Dendritic cell treated with granulocyte-macrophage colony-stimulating factor and Interleukin-4, amounts not matched to agents 40 ng/mL and 50 ng/mL, for 4 days (primary cell): ENCODE measurements around the gene SLC22A4.

ENCODE experiments used
- H3K27ac Mint-ChIP-seq: one replicate; pipeline ENCODE4 v1.8.0; 2022; ENCODE audit warnings: mild to moderate bottlenecking, mixed read lengths
- H3K27me3 Mint-ChIP-seq: one replicate; pipeline ENCODE4 v1.8.0; 2022; ENCODE audit warnings: mild to moderate bottlenecking, mixed read lengths
- H3K36me3 Mint-ChIP-seq: one replicate; pipeline ENCODE4 v1.8.0; 2022; ENCODE audit warnings: low read depth, mixed read lengths
- H3K4me1 Mint-ChIP-seq: one replicate; pipeline ENCODE4 v1.8.0; 2022; ENCODE audit warnings: low read depth, mixed read lengths
- H3K4me3 Mint-ChIP-seq: one replicate; pipeline ENCODE4 v1.8.0; 2022; ENCODE audit warnings: mild to moderate bottlenecking, moderate library complexity, mixed read lengths
- H3K9me3 Mint-ChIP-seq: one replicate; pipeline ENCODE4 v1.8.0; 2022; ENCODE audit warnings: mixed read lengths
- intact Hi-C: fragments of 100-400 bp; cut with micrococcal nuclease; formaldehyde crosslinking; loops from one replicate; pipeline ENCODE4 v1.15.0; 2022

SLC22A4 gene

DNA sequence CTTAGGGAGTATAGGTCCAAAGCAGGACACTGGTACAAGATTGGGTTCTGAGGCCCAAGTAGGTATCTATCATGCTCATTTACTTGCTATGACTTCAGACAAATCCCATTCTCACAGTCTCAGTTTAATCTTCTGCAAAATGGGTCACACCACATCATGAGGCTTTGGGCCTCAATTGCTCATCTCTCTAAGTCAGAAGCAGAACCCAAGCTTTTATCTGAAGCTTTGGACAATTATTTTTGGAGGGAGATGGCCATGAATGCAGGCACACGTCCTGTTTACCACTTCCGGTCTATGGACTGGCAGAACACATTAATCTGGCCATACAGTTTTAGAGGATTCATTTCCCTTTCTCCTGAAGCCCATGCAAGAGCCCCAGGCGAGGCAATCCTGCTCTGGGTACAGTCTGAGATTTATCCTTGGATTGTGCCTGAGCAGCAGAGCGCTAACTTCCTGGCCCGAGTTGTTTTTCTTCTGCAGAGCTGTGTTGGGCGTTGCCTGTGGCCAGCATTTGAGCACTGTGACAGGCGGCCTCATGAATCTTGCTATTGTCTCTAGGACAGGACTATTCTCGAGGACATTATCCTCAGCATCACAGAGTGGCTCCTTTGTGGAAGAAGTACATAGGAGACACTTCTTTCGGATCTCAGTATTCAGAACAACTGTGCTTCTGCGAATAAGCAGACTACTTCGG lies 16.1 kb downstream of the SLC22A4 start:
- intact Hi-C loops = no loop called here
- Mint-ChIP-seq H3K36me3 (peaks cover 21% of the 10 kb centered on the region), H3K4me3 (no peak overlapping the region), H3K27ac (no peak overlapping the region), H3K27me3 (no peaks in the 10 kb centered on the region), H3K9me3 (peaks cover 5% of the 10 kb centered on the region), H3K4me1 (peaks cover 23% of the 10 kb centered on the region)

DNA sequence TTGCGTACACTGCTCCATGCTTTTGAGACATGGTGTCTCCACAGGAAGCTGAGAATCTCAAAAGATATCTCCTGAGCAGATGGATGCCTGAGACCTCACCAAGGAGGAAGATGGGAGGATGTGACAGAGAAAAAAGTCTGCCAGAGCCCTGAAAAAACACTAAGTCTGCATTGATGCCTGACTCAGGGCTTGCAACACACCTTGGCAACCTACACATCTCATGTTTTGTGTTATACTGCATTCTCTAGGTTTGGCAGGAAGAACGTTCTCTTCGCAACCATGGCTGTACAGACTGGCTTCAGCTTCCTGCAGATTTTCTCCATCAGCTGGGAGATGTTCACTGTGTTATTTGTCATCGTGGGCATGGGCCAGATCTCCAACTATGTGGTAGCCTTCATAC lies 19.2 kb downstream of the SLC22A4 start:
- Mint-ChIP-seq H3K27ac (no peak overlapping the region), H3K9me3 (no peaks in the 10 kb centered on the region), H3K36me3 (peaks cover 27% of the 10 kb centered on the region), H3K4me1 (peaks cover 14% of the 10 kb centered on the region), H3K4me3 (no peak overlapping the region), H3K27me3 (no peaks in the 10 kb centered on the region)
- intact Hi-C loops = no loop called here

DNA sequence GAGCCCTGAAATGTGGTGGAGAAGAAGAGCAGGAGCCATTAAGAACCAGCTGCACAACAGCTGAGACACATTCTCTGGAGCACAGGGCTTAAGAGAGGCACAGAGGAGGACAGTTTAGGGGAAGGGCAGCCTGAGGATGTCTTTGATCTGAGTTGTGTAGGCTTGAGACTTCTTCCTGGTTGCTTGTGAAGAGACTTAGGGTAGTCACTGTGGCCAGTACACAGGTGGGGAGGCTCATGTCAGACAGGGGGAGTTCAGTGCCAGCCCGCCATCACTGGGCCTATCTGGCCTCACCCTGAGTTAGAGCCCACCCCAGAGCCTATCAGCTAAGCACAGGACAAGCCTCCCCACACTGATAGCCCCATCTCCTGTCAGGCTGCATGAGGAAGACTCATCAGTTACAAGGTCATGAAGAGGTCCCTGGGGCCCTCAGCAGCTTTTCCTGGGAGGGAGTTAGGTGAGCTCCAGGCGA lies 19.8 kb downstream of the SLC22A4 start:
- intact Hi-C loops = no loop called here
- H3K4me3 Mint-ChIP-seq = no peak overlapping the region
- peaks cover 27% of the 10 kb centered on the region for H3K36me3 Mint-ChIP-seq
- peaks cover 10% of the 10 kb centered on the region for H3K4me1 Mint-ChIP-seq
- H3K27ac Mint-ChIP-seq = no peak overlapping the region
- H3K27me3 Mint-ChIP-seq = no peaks in the 10 kb centered on the region
- H3K9me3 Mint-ChIP-seq = no peaks in the 10 kb centered on the region

DNA sequence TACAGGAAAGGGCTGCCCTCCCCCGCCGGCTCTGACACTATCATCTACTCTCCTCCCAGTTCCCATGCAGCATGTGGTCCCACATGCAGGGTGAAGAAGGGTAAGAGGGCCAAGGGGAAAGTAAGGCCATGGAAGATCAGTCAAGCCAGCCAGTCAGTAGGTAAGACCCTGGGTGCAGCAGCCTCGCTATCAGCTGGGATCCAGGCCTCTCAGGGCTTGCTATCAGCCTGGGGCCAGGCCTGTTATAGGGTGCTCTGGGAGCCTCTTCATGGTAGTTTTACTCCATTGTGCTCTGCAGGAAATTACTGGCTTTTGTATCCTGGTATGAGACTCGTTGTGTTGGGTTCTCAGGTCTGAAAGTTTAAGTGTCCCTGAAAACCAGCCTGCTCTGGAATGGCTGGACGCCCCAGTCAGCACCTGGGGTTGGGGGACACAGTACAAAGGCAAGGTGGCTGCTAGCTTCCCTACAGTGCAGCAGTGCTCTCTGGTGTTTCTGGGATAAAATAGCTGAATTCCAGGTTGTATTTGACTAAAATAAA lies 21.4 kb downstream of the SLC22A4 start:
- Mint-ChIP-seq H3K9me3 (no peaks in the 10 kb centered on the region), H3K4me1 (peaks cover 9% of the 10 kb centered on the region), H3K36me3 (peaks cover 27% of the 10 kb centered on the region), H3K4me3 (no peak overlapping the region), H3K27ac (no peak overlapping the region), H3K27me3 (no peaks in the 10 kb centered on the region)
- intact Hi-C loops = no loop called here

DNA sequence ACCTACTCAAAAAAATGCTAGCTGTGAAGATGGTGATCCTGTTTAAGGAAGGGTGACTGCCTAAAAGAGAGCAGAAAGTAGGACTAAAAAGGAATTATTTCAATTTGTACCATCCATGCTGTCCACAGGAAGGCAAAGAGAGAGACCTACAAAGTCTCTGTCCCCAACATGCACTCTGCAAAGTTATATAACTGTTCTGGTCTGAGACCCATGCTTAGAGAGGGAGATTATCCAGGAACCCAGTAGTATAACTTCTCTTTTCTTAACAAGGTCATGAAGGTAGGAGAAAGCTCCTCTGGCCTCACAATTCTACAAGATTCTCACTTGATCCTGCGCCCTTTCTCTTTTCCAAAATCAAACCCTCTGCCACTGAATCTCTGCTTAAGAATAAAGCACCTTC lies 25.8 kb downstream of the SLC22A4 start:
- H3K36me3 Mint-ChIP-seq = peaks cover 37% of the 10 kb centered on the region
- H3K27me3 Mint-ChIP-seq = no peaks in the 10 kb centered on the region
- no peak overlapping the region for H3K4me3 Mint-ChIP-seq
- intact Hi-C loops = no loop called here
- H3K4me1 Mint-ChIP-seq = no peaks in the 10 kb centered on the region
- no peaks in the 10 kb centered on the region for H3K9me3 Mint-ChIP-seq
- H3K27ac Mint-ChIP-seq = no peak overlapping the region

DNA sequence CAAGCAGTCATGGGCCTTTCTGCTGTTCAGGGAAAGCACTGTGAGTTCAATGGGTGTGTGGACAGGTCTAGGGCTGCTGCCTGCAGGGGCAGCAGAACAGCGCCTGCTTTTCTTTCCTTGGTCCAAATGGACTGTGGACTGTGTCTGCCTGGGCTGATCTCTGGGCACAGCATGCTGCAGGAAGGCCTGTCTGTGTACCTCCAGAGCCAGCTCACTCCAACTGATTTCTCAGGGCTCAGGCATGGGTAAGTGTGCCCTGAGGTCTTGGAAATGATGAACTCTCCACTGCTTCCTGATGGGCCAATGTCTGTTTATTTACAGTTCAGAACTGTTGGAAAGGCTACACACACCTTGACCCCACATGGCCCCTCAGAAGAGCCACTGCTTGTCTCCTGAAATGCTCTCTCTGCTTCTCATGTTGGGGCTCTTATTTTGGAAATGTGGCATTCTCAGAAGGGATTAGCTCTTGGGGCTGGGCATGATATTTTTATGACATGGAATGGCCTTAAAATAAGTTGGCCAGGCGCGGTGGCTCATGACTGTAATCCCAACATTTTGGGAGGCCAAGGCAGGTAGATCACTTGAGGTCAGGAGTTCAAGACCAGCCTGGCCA lies 27.0 kb downstream of the SLC22A4 start:
- H3K36me3 Mint-ChIP-seq = peaks cover 30% of the 10 kb centered on the region

DNA sequence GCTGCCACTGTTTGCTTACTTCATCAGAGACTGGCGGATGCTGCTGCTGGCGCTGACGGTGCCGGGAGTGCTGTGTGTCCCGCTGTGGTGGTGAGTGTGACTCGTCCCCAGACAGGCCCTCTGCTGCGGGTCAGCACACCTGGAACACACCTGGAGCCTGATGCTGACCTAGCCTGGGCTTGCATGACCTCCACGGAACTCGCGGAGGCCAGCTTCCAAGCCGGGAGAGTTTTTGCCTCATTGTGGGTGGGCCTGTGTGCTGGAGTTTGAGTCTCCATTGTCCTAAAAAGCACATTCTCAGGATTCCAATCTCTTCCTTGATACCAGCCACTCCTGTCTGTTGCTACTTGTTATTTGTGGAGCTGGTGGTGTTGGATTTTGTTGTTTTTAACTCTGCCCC lies 28.1 kb downstream of the SLC22A4 start:
- Mint-ChIP-seq H3K4me1 (no peaks in the 10 kb centered on the region), H3K9me3 (no peaks in the 10 kb centered on the region), H3K36me3 (peaks cover 25% of the 10 kb centered on the region), H3K4me3 (no peak overlapping the region), H3K27ac (no peak overlapping the region), H3K27me3 (no peaks in the 10 kb centered on the region)
- intact Hi-C loops = no loop called here

More for the DNA sequence above, 27.0 kb downstream of the SLC22A4 start:
- no peak overlapping the region for H3K4me3 Mint-ChIP-seq
- intact Hi-C loops = no loop called here
- no peaks in the 10 kb centered on the region for H3K9me3 Mint-ChIP-seq
- no peaks in the 10 kb centered on the region for H3K27me3 Mint-ChIP-seq
- H3K4me1 Mint-ChIP-seq = no peaks in the 10 kb centered on the region
- no peak overlapping the region for H3K27ac Mint-ChIP-seq

DNA sequence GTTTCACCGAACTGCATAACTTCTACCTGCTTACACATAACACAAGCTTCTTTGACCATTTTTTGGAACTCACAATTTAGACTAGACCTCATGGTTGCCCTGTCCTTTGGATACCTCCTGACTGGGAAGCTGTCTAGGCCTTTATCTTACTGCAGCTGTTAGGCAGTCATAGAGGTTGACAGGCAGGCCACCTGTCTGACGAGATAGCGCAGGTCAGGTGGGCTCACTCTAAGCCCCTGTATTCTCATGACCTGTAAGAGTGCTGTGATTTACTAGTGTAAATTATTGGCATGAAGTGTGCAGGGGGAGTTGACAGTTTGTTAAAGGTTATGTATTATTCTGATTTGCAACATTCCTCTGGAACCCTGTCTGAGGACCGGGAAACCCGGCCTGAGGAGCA lies 29.0 kb downstream of the SLC22A4 start:
- intact Hi-C loops = no loop called here
- Mint-ChIP-seq H3K27me3 (no peaks in the 10 kb centered on the region), H3K4me1 (no peaks in the 10 kb centered on the region), H3K36me3 (peaks cover 32% of the 10 kb centered on the region), H3K27ac (no peak overlapping the region), H3K9me3 (no peaks in the 10 kb centered on the region), H3K4me3 (no peak overlapping the region)

DNA sequence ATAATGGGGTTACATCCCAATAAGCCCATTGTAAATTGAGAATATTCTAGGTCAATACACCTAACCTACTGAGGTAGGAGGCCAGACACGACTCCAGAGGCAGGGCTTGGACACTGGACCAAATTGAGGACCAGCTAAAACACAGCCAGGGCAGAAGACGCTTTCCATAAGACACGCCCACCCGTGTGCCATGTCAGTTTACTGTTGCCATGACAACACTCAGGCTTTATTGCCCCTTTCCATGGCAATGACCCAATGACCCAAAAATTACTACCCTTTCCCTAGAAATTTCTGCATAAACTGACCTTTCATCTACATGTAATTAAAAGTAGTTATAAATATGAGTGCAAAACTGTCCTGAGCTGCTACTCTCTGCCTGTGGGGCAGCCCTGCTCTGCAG lies 31.5 kb downstream of the SLC22A4 start:
- intact Hi-C loops = no loop called here
- Mint-ChIP-seq H3K27me3 (no peaks in the 10 kb centered on the region), H3K9me3 (no peaks in the 10 kb centered on the region), H3K4me1 (no peaks in the 10 kb centered on the region), H3K4me3 (no peak overlapping the region), H3K36me3 (peaks cover 38% of the 10 kb centered on the region), H3K27ac (no peak overlapping the region)

DNA sequence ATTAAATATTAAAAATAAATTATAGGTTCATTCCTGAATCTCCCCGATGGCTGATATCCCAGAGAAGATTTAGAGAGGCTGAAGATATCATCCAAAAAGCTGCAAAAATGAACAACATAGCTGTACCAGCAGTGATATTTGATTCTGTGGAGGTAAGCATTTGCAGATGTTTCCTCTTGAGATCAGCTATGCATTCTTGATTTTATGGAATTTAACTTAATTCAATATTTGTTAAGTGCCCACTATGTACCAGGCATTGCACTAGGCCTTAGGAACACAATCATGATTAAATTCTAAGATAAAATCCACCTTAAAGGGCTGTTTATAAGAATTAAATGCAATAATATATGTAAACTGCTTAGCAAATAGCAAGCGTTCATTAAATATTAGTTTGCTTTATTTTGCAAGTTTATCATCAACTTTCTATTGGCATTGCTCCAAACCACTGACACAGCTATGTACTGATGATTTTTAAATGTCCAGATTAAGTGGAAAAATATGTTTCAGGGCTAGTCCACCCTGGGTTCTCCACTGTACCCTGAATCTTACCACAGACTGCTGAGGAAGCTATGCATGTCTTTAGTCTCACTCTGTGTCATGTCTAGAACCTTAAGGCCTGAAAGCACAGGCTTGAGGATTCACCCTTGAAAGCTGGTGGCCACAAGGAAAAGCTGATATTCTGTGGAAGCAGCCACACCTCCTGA lies 33.2 kb downstream of the SLC22A4 start:
- Mint-ChIP-seq H3K4me1 (no peaks in the 10 kb centered on the region), H3K4me3 (no peak overlapping the region), H3K27me3 (no peaks in the 10 kb centered on the region), H3K9me3 (no peaks in the 10 kb centered on the region), H3K27ac (no peak overlapping the region), H3K36me3 (peaks cover 28% of the 10 kb centered on the region)
- intact Hi-C loops = no loop called here

DNA sequence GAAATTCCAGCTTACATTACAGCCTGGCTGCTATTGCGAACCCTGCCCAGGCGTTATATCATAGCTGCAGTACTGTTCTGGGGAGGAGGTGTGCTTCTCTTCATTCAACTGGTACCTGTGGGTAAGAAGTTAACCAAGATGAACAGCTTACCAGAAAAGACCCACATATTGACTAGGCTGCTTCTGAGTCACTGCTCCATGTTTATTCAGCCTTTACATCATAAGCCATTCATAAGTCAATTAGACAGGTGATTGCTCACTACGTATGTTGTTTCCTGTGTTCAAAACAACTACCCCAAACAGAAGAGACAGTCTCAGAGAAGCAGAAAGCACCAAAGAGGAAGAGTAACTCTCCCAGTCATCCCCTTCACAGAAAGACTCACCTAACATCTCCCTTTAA lies 40.6 kb downstream of the SLC22A4 start:
- H3K27me3 Mint-ChIP-seq = no peaks in the 10 kb centered on the region
- no peak overlapping the region for H3K4me3 Mint-ChIP-seq
- no peaks in the 10 kb centered on the region for H3K4me1 Mint-ChIP-seq
- H3K27ac Mint-ChIP-seq = no peak overlapping the region
- intact Hi-C loops = no loop called here
- no peaks in the 10 kb centered on the region for H3K9me3 Mint-ChIP-seq
- H3K36me3 Mint-ChIP-seq = peaks cover 43% of the 10 kb centered on the region

DNA sequence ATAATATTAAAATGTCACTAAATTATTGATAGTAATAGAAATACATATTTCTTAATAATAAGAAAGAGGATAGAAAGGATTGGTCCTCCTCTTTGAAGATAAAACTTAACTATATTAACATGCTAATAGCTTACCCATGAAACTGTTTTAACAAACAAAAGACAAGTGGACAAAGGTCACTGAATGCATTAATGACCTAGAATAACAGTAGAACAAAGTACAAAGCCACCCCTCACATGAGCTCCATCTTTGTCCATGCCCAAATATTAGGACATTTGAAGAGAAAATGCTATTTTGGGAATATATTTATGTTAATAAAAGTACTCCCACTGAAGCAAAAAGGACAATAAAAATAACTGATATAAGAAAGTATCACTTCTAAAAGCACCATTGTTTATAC lies 41.2 kb downstream of the SLC22A4 start:
- no peak overlapping the region for H3K27ac Mint-ChIP-seq
- no peak overlapping the region for H3K4me3 Mint-ChIP-seq
- H3K36me3 Mint-ChIP-seq = peaks cover 49% of the 10 kb centered on the region
- no peaks in the 10 kb centered on the region for H3K27me3 Mint-ChIP-seq
- intact Hi-C loops = no loop called here
- no peaks in the 10 kb centered on the region for H3K4me1 Mint-ChIP-seq
- no peaks in the 10 kb centered on the region for H3K9me3 Mint-ChIP-seq

DNA sequence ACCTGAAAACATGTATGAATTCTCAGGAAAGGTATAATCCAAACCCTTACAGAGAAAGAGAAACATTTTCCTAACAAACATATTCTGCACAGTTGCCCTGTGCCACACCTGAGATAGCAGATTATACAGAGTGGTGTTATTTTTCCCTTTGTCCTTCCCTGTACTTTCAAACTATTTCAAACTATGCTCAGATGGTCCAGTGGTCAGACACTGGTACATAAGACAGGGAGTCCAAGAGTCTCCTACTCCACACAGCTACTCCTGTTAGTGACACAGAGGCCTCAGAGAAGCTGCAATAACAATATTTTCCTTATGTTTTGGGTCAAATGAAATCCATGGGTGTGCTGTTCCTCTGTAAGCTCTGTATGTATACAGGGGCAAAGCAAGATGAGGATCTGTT lies 45.3 kb downstream of the SLC22A4 start:
- Mint-ChIP-seq H3K36me3 (peaks cover 48% of the 10 kb centered on the region), H3K9me3 (no peaks in the 10 kb centered on the region)

More for the DNA sequence above, 45.3 kb downstream of the SLC22A4 start:
- H3K4me3 Mint-ChIP-seq = no peak overlapping the region
- H3K27ac Mint-ChIP-seq = no peak overlapping the region
- no peaks in the 10 kb centered on the region for H3K27me3 Mint-ChIP-seq
- intact Hi-C loops = no loop called here
- H3K4me1 Mint-ChIP-seq = no peaks in the 10 kb centered on the region
